GM21423 (cell line): ENCODE results near the gene DCDC2.
"Not testable (repeated sequence)": the region's sequence is repeated elsewhere in the genome, so short reads cannot be mapped to it uniquely, and the experiment has no call there.

Experiments used
- ATAC-seq: cut with Tn5 transposase; IDR thresholded peaks from one replicate; pipeline ENCODE4 v1.9.1; 2021; ENCODE audit warnings: mild to moderate bottlenecking, moderate library complexity; ENCODE audit not compliant: unreplicated experiment

DCDC2 gene

DNA sequence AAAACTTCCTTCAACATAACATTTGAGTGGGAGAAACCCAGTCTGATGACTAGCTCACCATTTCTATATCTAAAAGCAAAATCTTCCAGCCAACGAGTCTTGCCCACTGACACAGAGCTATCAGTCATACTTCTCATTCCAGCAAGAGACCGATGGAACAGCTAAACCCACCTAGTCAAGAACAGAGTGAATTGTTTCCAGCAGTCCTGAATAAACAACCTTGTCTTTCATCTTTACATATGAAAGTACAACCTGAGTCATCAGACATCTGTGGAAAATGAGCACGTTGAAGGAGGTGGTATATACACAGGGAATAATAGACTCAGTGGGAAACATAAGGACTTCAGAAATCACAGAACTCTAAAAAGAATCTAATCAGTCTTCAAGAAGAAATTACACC, 208.0 kb downstream of the DCDC2 start:
- ATAC-seq: no peak

DNA sequence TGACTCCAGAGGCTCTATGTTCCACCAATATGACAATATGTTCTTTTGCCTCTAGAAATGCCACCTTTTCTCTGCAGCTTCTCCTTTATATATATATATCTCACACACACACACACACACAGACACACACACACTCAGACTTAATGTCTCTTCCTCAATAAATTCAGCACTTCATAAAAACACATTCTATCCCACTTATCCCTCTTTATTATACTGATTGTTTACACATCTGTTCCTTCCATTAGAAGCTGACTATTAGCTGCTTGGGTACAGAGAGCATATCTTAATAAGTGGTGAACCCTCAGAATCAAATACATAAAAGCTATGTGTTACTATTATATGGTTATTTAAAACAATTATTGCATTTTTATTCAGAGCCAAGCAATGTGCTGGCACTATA, 208.6 kb downstream of the DCDC2 start:
- ATAC-seq: no peak

DNA sequence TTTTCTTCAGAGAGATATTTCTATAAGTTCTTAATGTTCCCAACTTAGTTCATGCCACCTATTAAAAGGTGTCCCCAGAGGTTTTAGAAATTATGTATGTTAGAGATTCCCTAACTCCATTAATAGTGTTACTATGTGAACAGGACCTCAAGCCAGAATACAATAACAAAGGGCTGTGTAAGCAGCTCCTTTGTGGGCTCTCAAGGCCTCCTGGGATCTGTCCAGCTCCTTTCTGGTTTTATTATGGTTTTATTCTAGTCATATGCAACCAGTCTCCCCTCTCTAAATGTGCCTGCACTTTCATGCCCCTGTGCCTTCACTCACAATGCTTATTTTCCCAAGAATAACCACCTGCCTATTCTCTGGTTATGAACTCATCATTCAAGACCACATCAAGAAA, 209.2 kb downstream of the DCDC2 start:
- ATAC-seq: no peak

DNA sequence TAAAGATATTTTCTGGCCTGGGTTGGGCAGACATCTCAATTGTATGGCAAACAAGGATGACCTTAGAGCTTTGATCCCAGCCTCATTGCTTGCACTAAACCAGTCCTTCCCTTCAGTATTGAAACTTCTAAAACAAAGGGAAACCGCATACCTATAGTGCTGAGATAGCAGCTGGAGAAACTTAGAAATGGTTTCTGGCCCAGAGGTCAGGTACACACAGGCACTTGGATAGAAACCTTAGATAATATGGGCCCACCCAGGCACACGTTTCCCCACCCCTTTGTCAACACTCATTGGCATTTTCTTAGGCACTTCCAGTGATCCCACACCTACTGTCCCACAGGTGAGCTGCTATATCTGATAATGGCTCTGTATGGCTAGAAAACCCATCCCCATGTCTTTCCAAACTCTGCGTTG, 209.7 kb downstream of the DCDC2 start:
- ATAC-seq: no peak

DNA sequence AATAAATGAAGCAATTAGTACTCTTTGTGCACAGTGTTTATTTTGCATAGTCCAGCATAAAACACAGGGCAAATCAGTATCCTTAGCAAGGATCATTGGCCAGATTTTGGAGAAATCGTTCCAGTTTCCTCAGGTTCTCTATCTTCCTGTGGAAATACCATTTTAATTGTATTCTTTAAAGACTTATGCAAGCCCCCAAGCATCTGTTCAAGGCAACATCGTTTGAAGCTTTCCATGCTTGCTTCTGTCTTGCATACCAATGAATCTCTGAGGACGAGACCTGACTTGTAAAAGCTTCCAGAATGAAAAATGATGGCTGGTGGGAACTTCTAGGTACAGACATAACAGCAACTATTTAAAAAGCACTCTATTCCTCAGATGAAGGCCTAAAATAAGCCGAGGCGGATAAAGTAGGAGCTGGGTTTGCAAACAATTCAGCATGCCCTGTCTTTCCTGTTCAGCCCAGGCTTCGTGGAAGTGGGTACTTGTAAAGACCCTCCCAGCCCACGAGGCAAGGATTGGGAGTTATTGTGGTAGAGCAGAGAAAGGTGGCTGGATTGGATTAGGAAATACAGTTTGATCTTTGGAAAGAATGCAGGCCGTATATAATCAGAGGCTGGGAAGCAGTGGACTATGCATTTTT, 210.2 kb downstream of the DCDC2 start:
- no peak for ATAC-seq

DNA sequence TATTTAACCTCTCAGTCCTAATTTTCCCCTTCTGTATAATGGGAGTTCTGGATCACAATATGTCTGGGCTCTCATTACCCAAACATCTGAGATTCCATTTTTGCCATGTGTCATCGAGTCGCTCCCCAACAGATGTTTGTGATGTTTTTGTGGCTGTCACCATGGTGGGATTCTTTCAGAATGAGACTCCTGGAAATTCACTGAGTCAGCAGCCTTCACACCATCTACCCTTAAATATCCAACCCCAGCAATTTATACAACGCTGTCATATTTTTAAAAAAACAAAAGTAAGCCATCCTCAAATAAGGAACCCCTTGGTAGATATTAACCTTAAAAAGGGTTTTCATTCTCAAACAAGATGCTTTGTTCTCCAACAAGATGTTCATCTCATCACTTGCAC, 211.0 kb downstream of the DCDC2 start:
- no peak for ATAC-seq

DNA sequence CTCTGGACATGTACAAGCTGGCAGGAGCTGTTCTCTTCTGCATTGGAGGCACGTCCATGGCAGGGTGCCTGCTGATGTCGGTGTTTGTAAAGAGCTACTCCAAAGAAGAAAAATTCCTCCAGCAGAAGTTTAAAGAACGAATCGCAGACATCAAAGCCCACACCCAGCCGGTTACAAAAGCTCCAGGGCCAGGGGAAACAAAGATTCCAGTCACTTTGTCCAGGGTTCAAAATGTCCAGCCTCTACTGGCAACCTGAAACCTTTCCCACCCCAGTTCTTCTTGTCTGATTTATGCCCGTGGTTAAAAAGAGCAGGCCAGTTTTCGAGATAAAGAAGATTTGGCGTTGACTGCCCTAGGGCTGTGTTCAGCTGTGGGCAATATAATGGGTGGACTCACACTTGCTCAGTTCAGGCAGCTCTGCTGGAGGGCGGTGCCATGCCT, 212.1 kb downstream of the DCDC2 start:
- no peak for ATAC-seq

DNA sequence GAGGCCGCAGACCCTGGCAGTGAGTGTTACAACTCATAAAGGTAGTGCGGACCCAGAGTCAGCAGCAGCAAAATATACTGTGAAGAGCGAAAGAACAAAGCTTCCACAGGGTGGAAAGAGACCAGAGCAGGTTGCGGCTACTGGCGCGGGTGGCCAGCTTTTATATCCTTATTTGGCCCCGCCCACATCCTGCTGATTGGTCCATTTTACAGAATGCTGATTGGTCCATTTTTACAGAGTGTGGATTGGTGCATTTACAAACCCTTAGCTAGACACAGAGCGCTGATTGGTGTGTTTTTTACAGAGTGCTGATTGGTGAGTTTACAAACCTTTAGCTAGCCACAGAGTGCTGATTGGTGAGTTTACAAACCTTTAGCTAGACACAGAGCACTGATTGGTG, 215.1 kb downstream of the DCDC2 start:
- not testable (repeated sequence) for ATAC-seq

DNA sequence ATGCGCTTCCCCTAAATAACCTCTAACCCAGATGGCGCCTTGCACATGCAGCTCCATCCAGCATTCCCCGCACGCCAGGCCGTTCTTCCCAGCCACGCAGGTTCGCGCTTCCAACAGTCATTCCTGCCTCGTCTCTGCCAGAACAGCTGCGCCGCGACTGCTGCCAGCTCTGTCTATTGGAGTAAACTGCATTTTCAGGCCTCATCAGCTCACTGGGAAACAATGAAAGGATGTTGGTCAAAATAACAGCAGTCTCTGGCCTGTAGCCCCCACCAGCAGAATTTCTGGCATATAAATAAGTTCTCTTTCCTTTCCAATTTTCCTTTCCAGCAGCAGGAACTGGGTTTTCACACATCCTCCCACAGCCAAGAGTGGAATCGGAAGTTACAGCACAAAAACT, 217.3 kb downstream of the DCDC2 start:
- ATAC-seq: no peak

DNA sequence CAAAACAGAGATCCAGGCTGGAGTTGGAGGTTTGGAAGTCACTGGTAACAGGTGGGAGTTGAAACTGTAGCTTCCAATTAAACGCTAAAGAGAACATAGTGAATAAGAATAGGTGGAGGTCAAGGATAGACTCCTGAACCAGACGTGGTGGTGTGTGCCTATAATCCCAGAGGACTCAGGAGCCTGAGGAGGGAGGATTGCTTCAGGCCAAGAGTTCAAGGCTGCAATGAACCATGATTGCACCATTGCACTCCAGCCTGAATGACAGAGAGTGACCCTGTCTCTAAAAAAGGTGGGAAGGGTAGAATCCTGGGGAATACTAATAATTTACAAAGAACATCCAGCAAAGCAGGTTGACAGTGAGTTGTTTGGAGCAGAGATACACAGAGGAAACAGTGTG, 218.2 kb downstream of the DCDC2 start:
- no peak for ATAC-seq

DNA sequence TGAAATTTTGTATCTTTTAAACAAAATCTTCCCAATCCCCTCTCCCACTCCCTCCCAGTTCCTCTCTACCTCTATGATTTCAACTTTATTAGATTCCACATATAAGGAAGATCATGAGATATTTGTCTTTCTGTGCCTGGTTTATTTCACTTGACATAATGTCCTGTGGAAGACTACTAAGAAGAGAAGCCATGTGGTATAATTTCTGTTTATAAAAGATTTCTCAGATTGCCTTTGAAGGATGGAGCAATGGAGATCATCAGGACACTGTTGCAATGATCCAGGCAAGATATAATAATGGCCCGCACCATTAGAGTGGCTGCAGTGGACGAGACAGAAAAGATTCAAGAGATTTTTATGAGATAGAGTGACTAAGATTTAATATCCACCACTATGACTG, 218.8 kb downstream of the DCDC2 start:
- no peak for ATAC-seq

DNA sequence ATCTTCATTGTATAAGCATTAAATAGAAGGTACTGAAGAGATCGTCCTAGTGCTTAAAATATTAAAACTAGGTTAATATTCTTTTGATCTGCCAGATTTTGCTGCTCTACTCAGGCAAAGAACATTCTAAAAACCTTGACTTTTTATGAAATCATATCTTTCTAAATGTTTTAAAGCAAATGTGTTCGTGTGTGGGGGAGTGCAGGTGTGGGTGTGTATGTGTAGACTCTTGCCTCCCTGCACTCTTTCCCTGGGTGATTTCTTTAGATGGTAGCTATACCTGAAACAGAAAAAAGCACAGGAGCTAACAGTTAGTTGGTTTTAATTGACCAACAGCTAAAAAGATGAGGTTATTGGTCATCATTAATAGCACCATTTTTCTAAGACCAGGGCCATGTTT, 226.1 kb downstream of the DCDC2 start:
- ATAC-seq: no peak

DNA sequence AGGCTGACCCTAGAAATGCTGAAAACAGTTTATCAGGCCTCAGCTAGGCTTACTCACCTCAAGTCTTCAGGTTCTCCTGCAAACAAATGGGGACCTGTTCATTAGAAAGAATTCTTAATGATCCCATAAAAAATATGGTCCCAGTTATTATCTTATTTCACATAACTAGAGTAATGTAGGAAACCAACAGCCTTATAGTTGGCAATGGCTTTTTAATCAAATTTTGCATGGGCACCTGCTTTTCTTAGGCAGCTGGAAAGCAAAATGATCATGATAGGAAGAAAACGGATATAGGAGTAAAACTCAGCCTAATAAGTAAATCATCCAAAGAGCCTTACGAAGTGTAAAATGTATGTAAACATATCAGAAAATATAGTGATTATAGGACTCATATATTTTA, 230.5 kb downstream of the DCDC2 start:
- ATAC-seq: no peak

DNA sequence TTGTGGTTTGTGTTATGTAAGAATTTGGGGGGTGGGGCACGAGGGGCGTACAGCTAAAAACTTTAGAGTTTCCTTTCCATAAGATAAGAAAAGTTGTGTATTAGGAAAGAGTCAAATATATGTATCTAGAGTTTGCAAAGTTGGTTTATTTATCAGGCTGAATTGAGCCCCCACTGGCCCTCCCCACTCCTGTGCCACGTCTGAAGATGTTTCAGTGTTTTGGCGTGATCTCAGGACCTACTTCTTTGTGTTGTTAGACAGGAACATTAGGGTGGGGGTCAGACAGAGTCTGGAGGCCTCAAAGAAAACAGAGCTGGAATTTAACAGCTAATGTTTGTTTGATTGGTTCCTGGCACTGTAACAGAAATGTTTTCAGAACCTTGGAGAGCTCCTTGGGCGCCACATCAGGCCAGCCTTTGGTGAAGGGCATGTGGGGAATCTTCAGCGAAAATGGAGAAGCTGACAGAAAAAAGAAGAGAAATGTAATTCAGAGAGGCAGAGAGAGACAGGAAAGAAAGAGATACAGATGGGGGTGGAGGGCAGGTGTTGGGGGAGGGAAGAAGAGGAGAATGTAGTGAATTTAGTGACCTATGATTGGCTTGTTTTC, 231.2 kb downstream of the DCDC2 start:
- peak; percentile 53 for ATAC-seq

DNA sequence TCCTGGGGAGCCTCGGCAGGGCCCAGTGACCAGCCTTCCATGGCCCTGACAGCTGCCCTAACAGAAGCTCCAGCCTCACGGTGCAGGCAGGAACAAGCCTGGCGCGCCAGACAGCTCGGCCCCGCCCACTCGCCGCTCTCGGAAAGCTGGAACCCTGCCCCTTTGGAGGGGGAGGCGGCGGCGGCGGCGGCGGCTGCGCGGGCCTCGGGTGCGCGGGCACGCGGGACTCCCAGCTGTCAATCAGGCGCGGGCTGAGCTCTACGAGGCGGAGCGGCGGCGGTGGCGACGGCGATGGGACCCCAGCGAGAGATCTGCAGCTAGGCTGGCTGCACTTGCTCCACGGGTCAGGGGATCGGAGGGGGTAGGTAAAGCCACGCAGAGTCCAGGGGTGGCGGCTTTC, 231.9 kb downstream of the DCDC2 start, which contains the start of gene NRSN1:
Gene NRSN1, plus strand, starts transcription at position 236 of the 400 bp plus-strand sequence. CDS start 8,113 bp downstream, outside the sequence.
- no peak for ATAC-seq

DNA sequence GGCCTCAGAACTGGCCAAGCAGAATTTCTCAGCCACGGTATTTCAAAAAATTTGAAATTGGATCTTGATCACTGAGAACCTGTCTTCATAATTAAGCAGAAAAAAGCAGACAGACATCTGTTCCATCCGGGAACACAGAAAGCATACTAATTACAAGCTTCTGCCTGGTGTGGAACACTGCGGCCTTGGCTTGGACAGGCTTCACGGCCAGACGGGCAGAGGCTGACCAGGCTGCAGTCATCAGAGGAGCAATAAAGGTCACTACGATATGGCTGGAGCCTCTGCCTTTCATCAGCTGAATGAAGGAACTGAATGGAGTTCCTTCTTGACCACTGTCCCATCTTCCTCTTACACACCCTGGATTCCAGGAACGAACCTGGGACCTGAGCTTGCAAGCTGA, 235.7 kb downstream of the DCDC2 start:
- ATAC-seq: no peak
